ENCODE measurements around the gene TAS2R10. TPM values are rescaled to one million over a fixed set of nuclear protein-coding genes. Genes with fewer than 3 reads are reported as not detected.
"Not testable (repeated sequence)": the region's sequence is repeated elsewhere in the genome, so short reads cannot be mapped to it uniquely, and the experiment has no call there.

Gene TAS2R10
- total RNA-seq, 2 donors from 2014 or later: 0.45 TPM; not detected in 1

DNA sequence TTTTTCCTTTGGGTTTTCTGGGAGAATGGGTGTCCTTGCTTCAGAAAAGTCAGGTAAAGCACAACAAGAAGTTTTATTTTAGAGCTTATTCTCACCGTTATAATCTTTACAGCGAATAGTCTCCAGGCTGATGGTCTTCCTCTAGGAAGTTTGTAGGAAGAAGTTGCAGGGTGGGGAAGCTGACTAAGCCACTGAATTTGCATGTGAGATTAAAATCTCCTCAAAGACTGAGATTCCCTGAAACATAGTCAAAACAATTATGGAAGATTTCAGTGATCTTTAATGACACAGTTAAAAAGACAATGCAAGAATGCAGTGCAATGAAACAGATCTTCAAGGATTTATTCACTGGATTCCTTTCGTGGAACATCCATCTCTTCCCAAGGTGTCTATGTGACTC is 1.2 kb downstream of the TAS2R10 start:
- Mint-ChIP-seq H3K36me3 (ENCODE audit: low read depth) (peaks cover 3% of the 10 kb centered on the region), H3K4me1 (peaks cover 5% of the 10 kb centered on the region), H3K4me3 (no peak overlapping the region), H3K27me3 (no peaks in the 10 kb centered on the region), H3K27ac (no peak overlapping the region)
- no peak for DNase-seq
- H3K9me3 ChIP-seq (ENCODE audit: control insufficient read depth, low read length, poor library complexity, severe bottlenecking): no peaks in the 10 kb centered on the region
- ATAC-seq: no peak

DNA sequence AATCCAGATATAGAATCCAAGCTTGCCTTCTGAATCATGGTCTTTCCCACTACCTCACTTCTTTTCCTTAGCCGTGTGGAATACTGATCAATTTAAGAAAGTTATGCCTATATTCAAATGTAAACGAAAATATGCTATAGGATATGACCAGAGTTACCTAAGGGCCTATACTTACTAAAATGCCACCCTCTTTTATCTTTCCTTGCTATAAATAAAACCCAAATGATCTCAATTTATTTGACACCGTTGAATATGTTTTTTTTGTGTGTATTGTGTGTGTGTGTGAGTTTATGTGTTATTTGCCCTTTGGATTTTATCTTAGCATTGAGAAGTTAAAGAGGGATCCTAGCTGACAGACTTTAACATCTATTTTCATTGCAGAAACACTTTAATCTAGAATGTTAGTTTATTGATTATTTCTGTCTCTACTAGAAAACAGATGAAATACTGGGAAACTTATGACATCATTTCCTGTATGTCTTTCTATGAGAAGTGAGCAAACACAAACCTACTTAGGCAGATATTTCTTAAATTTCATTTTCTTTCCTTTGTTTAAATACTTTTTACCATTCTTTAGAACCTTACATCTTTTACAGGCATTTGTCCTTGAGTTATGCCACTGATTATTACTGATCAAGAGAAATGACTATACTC is 14.1 kb downstream of the TAS2R10 start:
- H3K27me3 Mint-ChIP-seq: peaks cover 10% of the 10 kb centered on the region
- DNase-seq: no peak

DNA sequence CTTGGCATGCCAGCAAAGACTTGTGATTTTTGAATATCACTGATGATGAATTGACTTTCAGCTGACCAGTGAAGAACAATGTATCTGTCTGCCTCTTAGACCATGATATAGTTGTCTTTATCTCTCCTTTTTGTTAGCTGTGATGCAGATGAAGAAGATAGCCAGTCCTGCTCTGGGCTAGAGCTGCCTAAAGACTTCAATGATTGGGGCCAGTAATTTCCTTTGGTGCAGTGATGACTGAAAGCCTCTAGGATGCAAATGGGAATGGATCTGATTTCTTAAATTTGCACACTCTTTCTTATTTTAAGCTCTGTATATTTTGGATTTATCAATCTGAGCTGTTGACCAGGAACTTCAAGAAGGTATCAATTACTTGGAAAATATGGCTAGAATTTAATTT is 16.1 kb downstream of the TAS2R10 start, which contains the start of gene TAS2R9:
Gene TAS2R9 (minus strand): TSS at position 101 of the 400 bp plus-strand sequence. CDS start 93 bp downstream, at position 8.
- Mint-ChIP-seq H3K4me1 (no peaks in the 10 kb centered on the region), H3K36me3 (ENCODE audit: low read depth) (no peaks in the 10 kb centered on the region), H3K27ac (no peak within 1 kb of the TSS), H3K4me3 (no peak within 1 kb of the TSS), H3K27me3 (peaks cover 15% of the 10 kb centered on the region)
- no peak for ATAC-seq
- no peak for DNase-seq
- H3K9me3 ChIP-seq (ENCODE audit: control insufficient read depth, low read length, poor library complexity, severe bottlenecking): no peaks in the 10 kb centered on the region

More for the DNA sequence above, 14.1 kb downstream of the TAS2R10 start:
- no peaks in the 10 kb centered on the region for H3K9me3 ChIP-seq (ENCODE audit: control insufficient read depth, low read length, poor library complexity, severe bottlenecking)
- ATAC-seq: no peak
- no peak overlapping the region for H3K27ac Mint-ChIP-seq
- H3K4me1 Mint-ChIP-seq: no peaks in the 10 kb centered on the region
- H3K36me3 Mint-ChIP-seq (ENCODE audit: low read depth): no peaks in the 10 kb centered on the region
- no peak overlapping the region for H3K4me3 Mint-ChIP-seq

DNA sequence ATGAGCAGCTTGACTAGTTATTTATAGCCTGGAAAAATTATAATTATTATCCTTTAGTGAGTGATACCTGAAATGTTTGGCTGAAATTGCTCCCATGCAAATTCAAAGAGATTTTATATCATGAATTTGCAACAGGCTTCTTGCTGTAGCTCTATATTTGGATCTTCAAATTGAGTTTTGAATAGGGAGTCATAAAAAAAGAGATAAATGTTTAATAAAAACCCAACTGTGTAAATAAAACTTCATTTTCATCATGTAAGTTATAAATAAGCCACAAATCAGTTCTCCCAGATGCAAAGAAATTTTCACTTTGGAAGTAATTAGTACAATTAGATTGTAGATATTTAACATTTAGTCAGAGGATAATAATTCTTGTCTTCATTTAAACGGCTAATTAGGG is 19.0 kb downstream of the TAS2R10 start, which contains the start of gene TAS2R8:
Gene TAS2R8 (minus strand): TSS at position 101 of the 400 bp plus-strand sequence. CDS start 306 bp downstream, outside the sequence.
- Mint-ChIP-seq H3K4me3 (no peak within 1 kb of the TSS), H3K4me1 (no peaks in the 10 kb centered on the region), H3K36me3 (ENCODE audit: low read depth) (no peaks in the 10 kb centered on the region), H3K27me3 (peaks cover 21% of the 10 kb centered on the region), H3K27ac (no peak within 1 kb of the TSS)
- H3K9me3 ChIP-seq (ENCODE audit: control insufficient read depth, low read length, poor library complexity, severe bottlenecking): no peaks in the 10 kb centered on the region
- ATAC-seq: no peak
- no peak for DNase-seq

DNA sequence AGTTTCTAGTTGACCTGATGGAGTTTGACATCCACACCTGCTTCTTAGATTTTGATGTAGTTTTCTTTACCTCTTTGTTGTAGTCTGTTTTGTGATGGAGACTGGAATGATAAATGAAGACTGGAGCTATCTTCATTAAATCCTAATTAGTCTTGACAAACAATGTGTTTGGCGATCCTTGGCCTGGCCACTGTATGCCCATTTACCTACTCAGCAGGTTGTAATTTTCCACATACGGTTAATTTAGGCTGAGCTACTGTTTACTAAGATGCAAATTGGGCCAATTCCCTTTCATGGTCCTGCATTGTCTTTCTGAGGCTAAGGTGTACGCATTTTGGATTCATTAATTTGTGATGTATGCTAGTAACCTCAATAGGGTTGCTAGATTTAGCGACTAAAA is 23.6 kb downstream of the TAS2R10 start, which contains the start of gene TAS2R7:
Gene TAS2R7 (minus strand): TSS at position 41 of the 400 bp plus-strand sequence. CDS start 57 bp downstream, outside the sequence.
- H3K9me3 ChIP-seq (ENCODE audit: control insufficient read depth, low read length, poor library complexity, severe bottlenecking): no peaks in the 10 kb centered on the region
- Mint-ChIP-seq H3K27me3 (peaks cover 38% of the 10 kb centered on the region), H3K36me3 (ENCODE audit: low read depth) (no peaks in the 10 kb centered on the region), H3K27ac (no peak within 1 kb of the TSS), H3K4me1 (no peaks in the 10 kb centered on the region), H3K4me3 (no peak within 1 kb of the TSS)
- DNase-seq (no peak), ATAC-seq (no peak)

DNA sequence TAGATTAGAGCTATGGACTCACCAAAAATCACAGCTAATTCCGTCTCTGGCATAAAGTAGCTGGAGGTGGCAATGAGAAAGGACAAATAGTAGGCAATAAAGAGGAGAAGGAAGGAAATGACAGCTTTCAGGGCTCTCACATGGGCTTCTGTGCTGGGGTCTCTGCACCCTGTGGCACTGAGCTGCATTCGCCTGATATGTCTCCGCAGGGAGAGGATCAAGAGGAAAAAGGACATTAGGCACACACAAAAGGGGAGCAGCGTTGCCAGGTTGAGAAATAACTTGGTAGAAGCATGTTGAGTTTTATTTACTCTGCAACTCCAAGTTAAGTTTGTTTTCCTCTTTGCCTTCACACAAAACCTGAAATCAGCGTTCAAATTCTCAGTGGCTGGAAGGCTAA is 24.4 kb downstream of the TAS2R10 start:
- no peaks in the 10 kb centered on the region for H3K9me3 ChIP-seq (ENCODE audit: control insufficient read depth, low read length, poor library complexity, severe bottlenecking)
- no peak overlapping the region for H3K27ac Mint-ChIP-seq
- no peak for DNase-seq
- H3K27me3 Mint-ChIP-seq: peaks cover 45% of the 10 kb centered on the region
- ATAC-seq: no peak
- H3K4me3 Mint-ChIP-seq: no peak overlapping the region
- no peaks in the 10 kb centered on the region for H3K36me3 Mint-ChIP-seq (ENCODE audit: low read depth)
- no peaks in the 10 kb centered on the region for H3K4me1 Mint-ChIP-seq

DNA sequence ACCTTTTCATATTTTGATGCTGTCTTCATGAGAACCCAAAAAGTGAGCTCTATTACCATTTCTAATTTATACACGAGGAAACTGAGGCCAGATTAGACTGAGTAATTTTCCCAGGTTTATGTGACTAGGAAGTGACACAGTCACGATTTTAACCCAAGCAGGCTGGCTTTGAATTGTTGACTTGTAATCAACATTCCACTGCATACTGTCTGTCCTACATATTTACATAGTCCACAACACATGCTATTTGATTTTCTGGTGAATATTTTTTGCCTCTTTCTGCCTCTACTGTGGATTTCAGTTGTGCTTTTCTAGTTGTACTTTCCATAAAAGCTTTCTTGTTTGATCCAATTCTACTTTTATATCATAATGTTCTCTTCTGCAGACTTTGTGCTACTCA is 31.9 kb downstream of the TAS2R10 start:
- Mint-ChIP-seq H3K27me3 (peaks cover 35% of the 10 kb centered on the region), H3K4me3 (no peak overlapping the region)

DNA sequence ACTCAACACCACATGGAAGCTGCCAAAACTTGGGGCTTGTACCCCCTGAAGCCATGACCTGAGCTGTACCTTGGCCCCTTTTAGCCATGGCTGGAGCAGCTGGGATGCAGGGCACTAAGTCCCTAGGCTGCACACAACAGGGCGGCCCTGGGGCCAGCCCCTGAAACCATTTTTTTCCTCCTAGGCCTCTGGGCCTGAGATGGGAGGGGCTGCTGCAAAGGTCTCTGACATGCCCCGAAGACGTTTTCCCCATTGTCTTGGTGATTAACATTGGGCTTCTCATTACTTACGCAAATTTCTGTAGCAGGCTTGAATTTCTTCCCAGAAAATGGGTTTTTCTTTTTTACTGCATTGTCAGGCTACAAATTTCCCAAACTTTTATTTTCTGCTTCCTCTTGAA is 34.4 kb downstream of the TAS2R10 start:
- H3K36me3 Mint-ChIP-seq (ENCODE audit: low read depth); H3K4me3 Mint-ChIP-seq; H3K4me1 Mint-ChIP-seq; ATAC-seq; DNase-seq; H3K27ac Mint-ChIP-seq; H3K9me3 ChIP-seq (ENCODE audit: control insufficient read depth, low read length, poor library complexity, severe bottlenecking): not testable (repeated sequence)
- peaks cover 21% of the 10 kb centered on the region for H3K27me3 Mint-ChIP-seq

More for the DNA sequence above, 31.9 kb downstream of the TAS2R10 start:
- Mint-ChIP-seq H3K27ac (no peak overlapping the region), H3K4me1 (no peaks in the 10 kb centered on the region), H3K36me3 (ENCODE audit: low read depth) (no peaks in the 10 kb centered on the region)
- no peaks in the 10 kb centered on the region for H3K9me3 ChIP-seq (ENCODE audit: control insufficient read depth, low read length, poor library complexity, severe bottlenecking)
- DNase-seq: no peak
- no peak for ATAC-seq

DNA sequence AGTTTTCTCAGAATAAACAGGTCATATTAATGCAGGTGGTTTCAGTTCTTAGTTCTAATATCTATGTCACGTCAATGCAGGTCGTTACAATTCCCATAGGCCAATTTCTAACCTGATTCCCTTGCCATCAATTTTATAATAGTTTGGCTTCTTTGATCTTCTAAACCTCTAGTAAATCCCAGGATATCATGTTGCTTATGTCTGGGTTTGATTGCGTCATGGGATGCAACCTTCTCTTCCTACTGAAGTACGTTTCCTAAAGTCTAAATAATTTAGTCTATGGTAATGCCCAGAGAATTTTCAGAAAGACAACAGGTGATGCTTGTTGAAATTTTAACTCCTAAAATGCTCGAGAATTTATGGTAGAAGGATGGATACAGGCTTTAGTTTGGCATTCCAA is 42.9 kb downstream of the TAS2R10 start:
- Mint-ChIP-seq H3K27ac (no peak overlapping the region), H3K36me3 (ENCODE audit: low read depth) (peaks cover 4% of the 10 kb centered on the region), H3K27me3 (peaks cover 8% of the 10 kb centered on the region), H3K4me3 (no peak overlapping the region), H3K4me1 (no peaks in the 10 kb centered on the region)
- H3K9me3 ChIP-seq (ENCODE audit: control insufficient read depth, low read length, poor library complexity, severe bottlenecking): no peaks in the 10 kb centered on the region
- ATAC-seq (no peak), DNase-seq (no peak)

DNA sequence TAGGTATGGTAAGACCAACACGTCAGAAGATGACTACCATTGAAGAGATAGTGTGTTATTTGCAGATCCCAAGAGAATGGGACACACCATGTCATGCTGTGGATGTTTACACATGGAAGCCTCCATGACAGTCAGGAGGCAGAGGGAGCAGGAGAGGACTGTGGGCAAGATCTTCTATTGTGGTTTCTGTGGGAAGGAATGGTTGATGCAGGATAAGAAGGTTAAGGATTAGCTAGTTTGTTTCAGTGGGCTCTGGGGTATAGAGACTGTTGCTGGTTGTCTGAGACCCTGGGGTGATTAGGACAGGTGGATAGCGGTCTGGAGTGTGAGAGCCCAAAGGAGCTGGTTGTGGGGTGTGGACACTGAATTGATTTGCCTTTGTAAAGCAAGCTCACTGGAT is 47.1 kb downstream of the TAS2R10 start:
- Mint-ChIP-seq H3K36me3 (ENCODE audit: low read depth) (peaks cover 4% of the 10 kb centered on the region), H3K27ac (no peak overlapping the region), H3K4me1 (peaks cover 2% of the 10 kb centered on the region), H3K27me3 (peaks cover 17% of the 10 kb centered on the region), H3K4me3 (no peak overlapping the region)
- no peaks in the 10 kb centered on the region for H3K9me3 ChIP-seq (ENCODE audit: control insufficient read depth, low read length, poor library complexity, severe bottlenecking)
- ATAC-seq (no peak), DNase-seq (no peak)

Other genes starting within 250 kb of the TAS2R10 start
- gene MAGOHB, start 212.7 kb downstream of the TAS2R10 start, total RNA-seq: 10 to 100 TPM; 10.6 to 11.1 TPM
- gene STYK1, start 152.3 kb downstream of the TAS2R10 start, total RNA-seq: not detected
- gene YBX3, start 103.0 kb downstream of the TAS2R10 start, total RNA-seq: 10 to 100 TPM; 52.4 to 60.4 TPM
- gene TAS2R7, start 23.7 kb downstream of the TAS2R10 start, total RNA-seq: not detected
- gene TAS2R8, start 19.1 kb downstream of the TAS2R10 start, total RNA-seq: not detected
- gene TAS2R9, start 16.2 kb downstream of the TAS2R10 start, total RNA-seq: under 1 TPM in 1 of 2 donors, not detected in 1; 0.27 TPM
- gene PRR4, start 23.1 kb upstream of the TAS2R10 start, total RNA-seq: 1 to 10 TPM; 1.4 to 1.8 TPM
- gene PRH1, start 57.9 kb upstream of the TAS2R10 start, total RNA-seq: 10 to 100 TPM; 29.6 to 33.6 TPM
- gene TAS2R13, start 83.2 kb upstream of the TAS2R10 start, total RNA-seq: 1 to 10 TPM; 1.2 to 1.4 TPM
- not detected for gene PRH2, start 102.9 kb upstream of the TAS2R10 start, total RNA-seq
- 1 to 10 TPM; 2.4 to 2.9 TPM for gene TAS2R14, start 112.9 kb upstream of the TAS2R10 start, total RNA-seq
- gene TAS2R50, start 160.6 kb upstream of the TAS2R10 start, total RNA-seq: under 1 TPM; 0.47 to 0.91 TPM
- 1 to 10 TPM; 1.1 to 1.7 TPM for gene TAS2R20, start 171.9 kb upstream of the TAS2R10 start, total RNA-seq
- gene TAS2R19, start 196.3 kb upstream of the TAS2R10 start, total RNA-seq: 1 to 10 TPM; 1.4 to 3.2 TPM
- gene TAS2R31, start 205.0 kb upstream of the TAS2R10 start, total RNA-seq: 1 to 10 TPM; 2.7 to 3.4 TPM
- gene TAS2R46, start 235.9 kb upstream of the TAS2R10 start, total RNA-seq: 1 to 10 TPM; 1.2 to 2.2 TPM